Measurements from ENCODE around the gene STXBP6.
"Not testable (repeated sequence)": the region's sequence is repeated elsewhere in the genome, so short reads cannot be mapped to it uniquely, and the experiment has no call there.

The STXBP6 gene

GRCh38 chr14:24774187-24774915 lies 275.6 kb downstream of the STXBP6 start:
- in situ Hi-C loops (cut with HindIII; ENCODE audit: low sequenced_read_pairs): no loop called here

- in situ Hi-C loops (cut with HindIII; ENCODE audit: low sequenced_read_pairs): not testable (repeated sequence)
Observed at GRCh38 chr14:24773564-24773963, 276.4 kb downstream of the STXBP6 start.

GRCh38 chr14:24766434-24766833 lies 283.5 kb downstream of the STXBP6 start:
- in situ Hi-C loops (cut with HindIII; ENCODE audit: low sequenced_read_pairs): no loop called here

- in situ Hi-C loops (cut with HindIII; ENCODE audit: low sequenced_read_pairs): no loop called here
Observed at GRCh38 chr14:24761141-24761540, 288.8 kb downstream of the STXBP6 start.

All from DLD1 (cell line).